HG02678 (cell line): ENCODE data around the gene DPH1.

ENCODE experiments used
- ATAC-seq: cut with Tn5 transposase; IDR thresholded peaks from one replicate; pipeline ENCODE4 v1.9.1; 2021; ENCODE audit warnings: mild to moderate bottlenecking, moderate library complexity; ENCODE audit not compliant: unreplicated experiment

DPH1 gene

GRCh38 chr17:2025622-2026309 lies 4.2 kb upstream of the DPH1 start:
- no peak for ATAC-seq

DNA sequence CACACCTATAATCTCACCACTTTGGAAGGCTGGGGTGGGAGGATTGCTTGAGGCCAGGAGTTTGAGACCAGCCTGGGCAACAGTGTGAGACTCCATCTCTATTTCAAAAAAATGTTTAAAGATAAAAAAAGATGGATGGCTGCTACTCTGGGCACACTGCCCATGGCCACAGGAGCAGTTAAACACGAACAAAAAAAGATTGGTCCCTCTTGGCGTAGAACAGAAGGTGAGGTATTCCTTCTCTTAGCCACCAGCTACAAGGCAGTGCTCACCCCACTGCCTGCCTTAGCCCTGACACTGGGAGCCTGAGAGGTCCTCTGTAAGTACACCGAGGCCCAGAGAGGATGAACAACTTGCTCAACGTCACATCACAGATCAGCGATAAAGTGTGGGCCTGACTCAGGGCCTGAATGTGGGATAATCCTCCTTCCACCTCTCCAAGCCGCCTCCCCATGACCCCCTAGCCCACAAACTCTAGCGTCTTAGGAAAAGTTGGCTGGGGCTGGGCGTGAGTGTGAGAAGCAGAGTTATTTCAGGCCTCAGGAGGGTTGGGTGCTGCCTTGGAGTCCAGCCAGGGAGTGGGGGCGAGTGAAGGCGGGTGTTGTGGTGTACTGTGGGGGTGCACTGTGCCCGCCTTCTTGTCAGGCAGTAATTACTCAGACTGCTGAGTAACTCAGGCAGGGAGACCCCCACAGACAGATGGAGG lies 2.3 kb upstream of the DPH1 start:
- no peak for ATAC-seq

- no peak for ATAC-seq
These were observed 1.7 kb upstream of the DPH1 start for GRCh38 chr17:2028234-2028614.

DNA sequence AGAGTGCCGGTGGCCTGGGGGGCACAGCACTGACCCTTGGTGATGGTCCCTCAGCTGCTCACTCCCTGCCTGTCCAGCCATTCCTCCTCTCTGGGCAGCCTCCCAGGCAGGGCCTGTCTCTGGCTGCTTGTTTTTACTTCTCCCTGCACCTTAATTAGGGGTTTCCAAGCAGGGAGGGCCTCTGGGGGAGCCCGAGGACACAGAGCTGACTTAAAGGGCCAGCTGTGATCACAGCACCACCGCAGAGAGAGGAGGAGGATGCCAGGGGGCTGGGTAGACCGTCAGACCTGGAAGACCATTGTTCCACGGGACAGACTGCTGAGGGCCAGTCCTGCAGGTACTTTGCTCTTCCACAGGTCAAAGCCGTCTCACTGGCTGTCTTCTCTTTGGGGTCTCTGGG lies 1.2 kb upstream of the DPH1 start:
- ATAC-seq: no peak

- peak; percentile 3 for ATAC-seq
These were observed 818 bp downstream of the DPH1 start for GRCh38 chr17:2030779-2031163.

GRCh38 chr17:2033153-2033552 lies 3.2 kb downstream of the DPH1 start:
- no peak for ATAC-seq

DNA sequence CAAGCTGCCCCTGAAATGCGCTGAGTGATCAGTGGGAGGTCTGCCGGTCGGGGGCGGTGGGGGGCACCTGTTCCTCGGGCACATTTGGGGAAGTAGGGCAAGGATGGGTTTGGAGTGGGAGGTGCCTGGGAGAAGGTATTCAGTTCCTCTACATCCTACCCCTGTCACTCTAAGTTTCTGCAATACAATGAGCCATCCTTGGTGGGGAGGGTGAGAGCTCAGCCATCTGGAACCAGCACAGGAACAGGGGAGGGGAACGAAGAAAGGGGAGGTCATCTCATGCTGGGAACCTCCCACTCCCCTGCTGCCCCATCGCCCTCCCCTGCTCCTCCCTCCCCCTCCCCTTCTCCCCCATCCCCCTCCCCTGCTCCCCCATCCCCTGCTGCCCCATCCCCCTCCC lies 4.2 kb downstream of the DPH1 start:
- no peak for ATAC-seq

- ATAC-seq: no peak
These were observed 5.0 kb downstream of the DPH1 start for GRCh38 chr17:2034806-2035540.

- no peak for ATAC-seq
These were observed 5.9 kb downstream of the DPH1 start for GRCh38 chr17:2035541-2036488.

GRCh38 chr17:2037155-2037554 lies 7.2 kb downstream of the DPH1 start:
- ATAC-seq: no peak

DNA sequence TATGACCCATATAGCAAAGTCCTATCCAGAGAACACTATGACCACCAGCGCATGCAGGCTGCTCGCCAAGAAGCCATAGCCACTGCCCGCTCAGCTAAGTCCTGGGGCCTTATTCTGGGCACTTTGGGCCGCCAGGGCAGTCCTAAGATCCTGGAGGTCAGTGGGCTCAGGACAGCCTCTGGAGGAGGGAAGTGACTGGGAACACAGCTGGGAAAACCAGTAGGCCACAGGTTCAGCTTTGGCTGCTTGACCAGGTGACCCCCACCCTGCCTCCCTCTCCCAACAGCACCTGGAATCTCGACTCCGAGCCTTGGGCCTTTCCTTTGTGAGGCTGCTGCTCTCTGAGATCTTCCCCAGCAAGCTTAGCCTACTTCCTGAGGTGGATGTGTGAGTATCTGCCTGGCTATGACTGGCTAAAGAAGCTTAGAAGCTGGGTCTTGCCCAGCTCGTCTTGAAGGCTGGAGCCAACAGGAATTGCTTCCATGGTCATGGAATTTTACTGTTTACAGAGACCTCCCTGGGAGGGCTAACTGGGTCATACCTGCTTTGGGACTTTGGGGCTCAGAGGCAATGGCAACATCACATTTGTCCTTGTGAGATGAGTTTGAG lies 10.4 kb downstream of the DPH1 start:
- no peak for ATAC-seq

DNA sequence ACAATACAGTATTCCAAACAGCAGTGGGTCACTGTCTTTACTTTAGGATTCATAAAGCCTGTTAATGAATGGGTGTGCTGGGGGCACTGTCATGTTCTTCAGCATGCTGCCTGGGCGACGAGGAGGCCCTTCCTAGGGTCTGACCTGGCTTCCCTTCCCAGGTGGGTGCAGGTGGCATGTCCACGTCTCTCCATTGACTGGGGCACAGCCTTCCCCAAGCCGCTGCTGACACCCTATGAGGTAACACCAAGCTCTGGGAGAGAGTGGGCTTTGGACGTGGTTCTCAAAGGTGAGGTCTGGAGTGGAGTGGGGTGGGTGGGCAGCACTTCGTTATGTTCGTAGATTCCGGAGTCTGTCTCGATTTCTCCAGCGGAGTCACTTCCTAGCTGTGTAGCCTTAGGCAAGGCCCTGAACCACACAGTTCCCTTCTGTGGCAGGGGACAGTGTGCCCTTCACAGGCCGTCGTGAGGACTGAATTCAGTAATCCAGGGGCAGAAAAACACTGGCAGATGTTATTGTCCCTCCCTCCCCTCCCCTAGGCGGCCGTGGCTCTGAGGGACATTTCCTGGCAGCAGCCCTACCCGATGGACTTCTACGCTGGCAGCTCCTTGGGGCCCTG lies 11.1 kb downstream of the DPH1 start:
- no peak for ATAC-seq

GRCh38 chr17:2041561-2042389 lies 11.8 kb downstream of the DPH1 start, which contains the start of gene OVCA2:
TSS of gene OVCA2 (plus strand) at chr17:2042022. CDS start at chr17:2042048, 26 bp downstream.
- peak; percentile 92 for ATAC-seq

DNA sequence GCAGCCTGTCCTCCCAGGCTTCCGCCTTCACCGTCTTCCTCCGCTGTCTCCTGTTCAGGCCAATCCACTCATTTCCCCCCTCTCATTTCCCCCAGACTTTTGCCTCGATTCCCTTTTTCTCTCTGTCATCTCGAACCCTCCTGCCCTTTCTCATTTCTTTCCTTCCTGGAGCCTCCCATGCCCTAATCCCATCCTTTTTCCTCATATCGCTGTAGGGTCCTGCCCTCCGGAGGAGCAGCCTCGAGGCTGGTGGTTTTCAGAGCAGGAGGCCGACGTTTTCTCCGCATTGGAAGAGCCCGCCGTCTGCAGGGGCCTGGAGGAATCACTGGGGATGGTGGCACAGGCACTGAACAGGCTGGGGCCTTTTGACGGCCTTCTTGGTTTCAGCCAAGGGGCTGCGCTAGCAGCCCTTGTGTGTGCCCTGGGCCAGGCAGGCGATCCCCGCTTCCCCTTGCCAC lies 12.5 kb downstream of the DPH1 start:
- no peak for ATAC-seq

GRCh38 chr17:2042933-2043332 lies 13.0 kb downstream of the DPH1 start:
- ATAC-seq: no peak

DNA sequence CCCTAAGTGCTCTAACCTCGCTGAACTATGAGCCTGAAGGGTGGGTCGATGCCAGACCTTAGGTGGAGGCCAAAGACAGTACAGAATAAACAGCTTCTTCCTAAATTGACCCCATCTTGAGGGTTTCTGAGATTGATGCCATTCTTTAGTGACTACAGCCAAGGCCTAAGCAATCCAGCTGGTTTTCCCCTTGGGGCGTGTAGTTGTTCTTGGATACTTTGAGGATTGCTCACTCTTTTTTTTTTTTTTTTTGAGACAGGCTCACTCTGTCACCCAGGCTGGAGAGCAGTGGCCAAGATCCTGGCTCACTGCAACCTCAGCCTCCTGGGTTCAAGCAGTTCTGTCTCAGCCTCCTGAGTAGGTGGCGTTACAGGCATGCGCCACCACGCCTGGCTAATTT lies 13.8 kb downstream of the DPH1 start:
- no peak for ATAC-seq

GRCh38 chr17:2044263-2044894 lies 14.4 kb downstream of the DPH1 start:
- no peak for ATAC-seq

DNA sequence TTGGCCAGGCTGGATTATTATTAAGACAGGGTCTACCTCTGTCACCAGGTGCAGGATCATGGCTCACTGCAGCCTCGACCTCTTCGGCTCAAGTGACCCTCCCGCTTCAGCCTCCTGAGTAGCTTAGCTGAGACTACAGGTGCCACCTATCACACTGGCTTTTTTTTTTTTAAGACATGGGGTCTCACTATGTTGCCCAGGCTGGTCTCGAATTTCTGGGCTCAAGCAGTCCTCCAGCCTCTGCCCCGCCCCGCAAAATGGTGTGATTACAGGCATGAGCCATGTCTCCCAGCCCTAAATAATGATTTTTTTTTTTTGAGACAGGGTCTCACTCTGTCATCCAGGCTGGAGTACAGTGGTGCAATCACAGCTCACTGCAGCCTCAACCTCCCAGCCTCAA lies 17.6 kb downstream of the DPH1 start:
- no peak for ATAC-seq

DNA sequence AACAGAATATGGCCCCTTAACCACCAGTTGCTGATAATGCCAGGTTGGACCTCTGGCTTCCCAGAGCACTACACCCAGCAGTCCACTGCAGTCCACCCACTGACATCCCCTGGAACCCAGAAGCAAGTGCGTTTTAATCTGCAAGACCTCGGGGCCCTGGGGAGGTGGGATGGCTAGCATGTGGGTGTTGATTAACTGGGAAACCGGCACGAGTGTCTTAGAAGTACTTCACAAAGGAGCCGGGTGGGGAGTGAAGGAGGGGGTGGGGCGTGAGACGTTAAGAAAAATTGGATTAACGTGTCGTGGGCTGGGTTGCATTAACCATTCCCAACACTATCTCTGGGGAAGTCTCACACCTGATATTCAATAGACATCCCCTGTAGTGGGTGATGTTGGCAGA lies 18.9 kb downstream of the DPH1 start:
- no peak for ATAC-seq
